CD4-positive, alpha-beta T cell treated with Interleukin-1 beta for 1 hour (primary cell): Measurements from ENCODE around the gene COQ5.
"Not testable (repeated sequence)": the region's sequence is repeated elsewhere in the genome, so short reads cannot be mapped to it uniquely, and the experiment has no call there.

Source experiments
- DNase-seq, 2 donors: peaks; one replicate each; pipeline ENCODE4 v3.0.0-alpha.2; 2020 to 2022

Gene COQ5, protein sequence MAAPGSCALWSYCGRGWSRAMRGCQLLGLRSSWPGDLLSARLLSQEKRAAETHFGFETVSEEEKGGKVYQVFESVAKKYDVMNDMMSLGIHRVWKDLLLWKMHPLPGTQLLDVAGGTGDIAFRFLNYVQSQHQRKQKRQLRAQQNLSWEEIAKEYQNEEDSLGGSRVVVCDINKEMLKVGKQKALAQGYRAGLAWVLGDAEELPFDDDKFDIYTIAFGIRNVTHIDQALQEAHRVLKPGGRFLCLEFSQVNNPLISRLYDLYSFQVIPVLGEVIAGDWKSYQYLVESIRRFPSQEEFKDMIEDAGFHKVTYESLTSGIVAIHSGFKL

DNA sequence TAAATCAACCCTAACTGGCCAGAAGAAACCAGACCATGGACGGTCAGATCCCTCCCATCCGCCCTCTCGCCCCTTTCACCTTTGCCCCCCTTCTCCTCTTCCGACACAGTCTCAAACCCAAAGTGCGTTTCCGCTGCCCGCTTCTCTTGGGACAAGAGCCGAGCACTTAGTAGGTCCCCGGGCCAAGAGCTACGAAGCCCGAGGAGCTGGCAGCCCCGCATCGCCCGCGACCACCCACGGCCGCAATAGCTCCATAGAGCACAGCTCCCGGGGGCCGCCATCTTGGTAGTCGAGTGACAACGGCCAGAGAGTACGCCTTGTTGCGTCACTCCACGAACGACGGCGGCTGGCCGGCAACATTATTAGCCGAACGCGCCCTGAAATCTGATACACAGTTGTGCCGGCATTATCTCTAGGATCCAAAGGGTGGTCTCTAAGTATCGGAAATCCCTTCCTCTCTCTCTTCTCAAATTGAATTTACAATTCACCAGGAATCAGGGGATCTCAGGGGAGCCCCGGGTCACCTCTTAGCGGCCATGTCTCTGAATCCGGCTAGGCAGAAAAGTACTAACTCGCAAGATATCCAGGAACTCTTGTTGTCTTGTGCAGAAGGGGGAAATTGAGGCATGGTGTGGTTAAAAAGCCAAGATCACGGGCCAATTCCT, at the start of gene COQ5:
TSS of gene COQ5 (minus strand) at position 298 of the 665 bp plus-strand sequence. CDS start at position 281, 17 bp downstream.
- peak; percentile 86 to 88 for DNase-seq

DNA sequence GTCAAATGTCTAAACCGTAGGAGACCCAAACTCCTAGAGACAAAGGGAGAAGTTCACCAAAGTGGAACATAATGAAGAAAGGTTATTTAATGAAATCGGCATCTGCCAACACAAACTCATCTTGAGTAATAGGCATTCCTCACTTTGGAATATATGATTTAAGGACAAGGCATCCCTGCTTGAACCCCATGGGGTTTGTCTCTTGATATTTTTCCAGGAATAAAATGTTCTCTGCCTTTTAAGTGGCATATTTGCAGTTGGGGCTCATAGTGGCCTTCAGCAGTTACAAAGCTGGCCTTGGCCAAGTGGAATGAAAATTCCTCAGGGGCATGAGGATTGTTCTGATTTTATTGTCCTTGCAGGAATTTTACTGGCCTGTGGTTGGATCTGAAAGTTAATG, 45.1 kb upstream of the COQ5 start:
- no peak for DNase-seq

DNA sequence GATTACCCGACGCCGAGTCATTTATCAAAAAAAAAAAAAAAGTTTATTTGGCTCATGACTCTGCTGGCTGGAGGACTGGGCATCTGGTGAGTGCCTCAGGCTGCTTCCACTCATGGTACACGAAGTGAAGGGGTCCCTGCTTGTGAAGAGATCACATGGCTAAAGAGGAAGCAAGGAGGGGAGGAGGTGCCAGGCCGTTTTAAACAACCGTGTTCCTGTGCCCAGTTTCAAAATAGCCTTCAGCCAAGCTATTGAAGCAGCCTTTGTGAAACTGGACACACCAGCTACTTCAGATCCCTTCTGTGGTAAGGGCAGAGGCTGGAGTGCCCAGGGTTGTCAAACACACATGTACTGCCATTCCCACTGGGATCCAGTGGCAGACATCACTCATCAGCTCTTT, 44.6 kb upstream of the COQ5 start:
- DNase-seq = no peak

DNA sequence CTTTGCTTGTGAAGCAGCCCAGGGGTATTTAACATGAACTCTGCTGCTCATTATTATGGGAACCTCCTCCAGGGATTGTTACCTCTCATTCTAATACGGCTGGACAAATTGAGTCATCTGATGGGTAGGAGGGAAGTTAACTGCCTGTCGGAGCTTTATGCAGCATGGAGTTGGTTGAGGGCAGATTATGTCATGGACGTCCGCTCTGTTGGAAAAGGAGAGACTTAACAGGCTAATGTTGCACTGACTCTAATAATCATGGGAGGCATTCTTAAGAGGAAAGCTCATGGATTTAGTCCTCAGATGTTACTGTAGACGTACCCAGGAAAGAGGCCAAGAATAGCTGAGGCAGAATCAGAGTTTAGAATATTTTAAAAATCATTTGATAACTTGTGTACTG, 42.3 kb upstream of the COQ5 start:
- DNase-seq = no peak

DNA sequence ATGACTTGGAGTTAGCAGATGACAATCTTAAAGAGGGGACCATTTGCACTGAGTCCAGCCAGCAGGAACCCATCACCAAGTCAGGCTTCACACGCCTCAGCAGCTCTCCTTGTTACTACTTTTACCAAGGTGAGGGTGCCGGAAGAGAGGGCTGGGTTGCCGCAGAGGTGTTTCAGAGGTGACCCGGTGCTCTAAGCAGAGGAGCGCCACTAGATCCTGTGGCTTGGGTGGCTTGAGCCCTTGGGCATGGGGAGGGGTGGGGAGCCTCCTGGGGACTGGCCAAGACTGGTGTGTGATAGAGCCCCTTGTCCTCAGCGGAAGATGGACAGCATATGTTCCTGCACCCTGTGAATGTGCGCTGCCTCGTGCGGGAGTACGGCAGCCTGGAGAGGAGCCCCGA, 34.5 kb upstream of the COQ5 start:
- no peak for DNase-seq

DNA sequence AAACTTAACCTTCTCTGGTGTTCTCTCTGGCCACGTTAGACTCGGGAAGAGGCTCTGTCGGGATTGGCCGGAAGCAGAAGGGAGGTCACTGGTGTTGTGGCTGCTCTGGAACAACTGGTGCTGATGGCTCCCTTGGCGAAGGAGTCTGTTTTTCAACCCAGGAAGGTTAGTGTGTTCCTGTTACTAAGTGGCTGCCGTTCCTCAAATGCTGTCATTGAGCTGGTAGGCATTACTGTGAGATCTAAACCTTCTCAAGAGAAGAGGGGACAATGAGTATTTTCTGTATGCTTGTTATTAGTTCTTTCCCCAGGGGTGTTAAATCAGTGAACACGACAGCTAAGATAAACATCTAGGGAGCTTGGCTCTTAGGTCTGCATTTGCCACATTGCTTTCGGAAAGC, 33.9 kb upstream of the COQ5 start:
- DNase-seq = no peak

DNA sequence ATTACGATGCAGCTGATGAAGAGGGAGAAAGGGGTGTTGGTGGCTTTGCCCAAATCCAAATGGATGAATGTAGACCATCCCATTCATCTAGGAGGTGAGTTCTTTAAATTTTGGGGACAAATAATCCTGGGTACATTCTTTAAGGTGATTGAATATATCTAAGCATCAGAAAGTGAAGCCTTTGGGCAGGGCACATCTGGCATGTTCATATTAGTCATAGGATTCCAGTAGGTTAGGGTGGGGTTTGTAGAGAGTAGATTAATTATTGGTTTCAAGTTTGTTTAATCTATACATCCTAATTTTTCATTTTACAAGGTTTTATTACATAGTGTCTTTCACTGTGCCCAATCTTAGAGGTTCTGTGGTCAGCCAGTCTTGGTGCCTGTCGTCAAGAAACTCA, 28.6 kb upstream of the COQ5 start:
- no peak for DNase-seq

DNA sequence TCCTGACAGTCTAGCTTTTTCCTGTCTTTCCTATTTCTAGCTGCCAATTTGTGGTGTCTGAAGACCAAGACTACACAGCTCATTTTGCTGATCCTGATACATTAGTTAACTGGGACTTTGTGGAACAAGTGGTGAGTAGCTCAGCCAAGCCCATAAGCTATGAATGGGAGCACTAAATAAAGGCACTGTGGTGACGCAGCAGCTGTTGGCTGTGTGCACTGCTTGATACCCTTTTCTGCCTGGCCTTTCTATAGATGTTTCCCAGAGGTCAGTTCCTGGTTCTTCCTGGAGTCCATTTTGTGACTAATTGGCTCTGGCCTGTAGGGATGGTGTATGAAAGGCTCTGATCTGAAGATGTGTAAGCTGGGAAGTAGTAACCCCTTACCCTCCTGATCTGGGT, 25.7 kb upstream of the COQ5 start:
- no peak for DNase-seq

DNA sequence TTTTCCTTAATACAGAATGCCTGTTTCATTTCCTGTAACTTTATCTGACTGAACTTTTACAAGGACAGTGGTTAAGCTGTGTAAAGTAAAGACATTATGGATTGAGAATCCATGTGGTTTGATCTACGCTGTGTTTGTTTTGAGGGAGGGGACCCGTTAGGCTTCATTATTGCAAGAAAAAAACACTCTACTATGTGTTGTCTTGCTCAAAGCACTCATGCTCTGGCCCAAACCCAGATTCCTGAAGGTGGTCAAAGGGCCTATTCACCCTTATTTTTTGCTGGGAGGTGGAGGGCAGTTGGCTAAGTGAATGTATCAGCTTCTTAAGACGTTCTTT, 17.1 kb upstream of the COQ5 start:
- no peak for DNase-seq

DNA sequence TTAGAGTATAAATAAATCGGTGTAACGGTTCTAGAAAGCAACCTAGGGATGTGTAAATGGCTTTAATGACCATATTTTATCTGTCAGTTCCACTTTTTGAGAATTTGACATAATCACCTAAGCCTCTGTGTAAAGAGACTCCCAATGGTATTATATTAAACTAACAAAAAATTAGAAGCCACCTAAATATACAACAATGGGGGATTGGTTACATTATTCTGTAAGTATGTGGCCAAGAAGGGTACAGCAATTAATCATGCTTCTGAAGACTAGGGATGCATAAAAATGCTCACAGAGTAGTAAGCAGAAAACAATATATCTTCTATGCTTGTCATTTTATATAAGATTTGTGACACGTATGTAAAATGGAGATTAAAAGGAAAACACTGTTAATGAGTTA, 15.7 kb upstream of the COQ5 start:
- DNase-seq = no peak

DNA sequence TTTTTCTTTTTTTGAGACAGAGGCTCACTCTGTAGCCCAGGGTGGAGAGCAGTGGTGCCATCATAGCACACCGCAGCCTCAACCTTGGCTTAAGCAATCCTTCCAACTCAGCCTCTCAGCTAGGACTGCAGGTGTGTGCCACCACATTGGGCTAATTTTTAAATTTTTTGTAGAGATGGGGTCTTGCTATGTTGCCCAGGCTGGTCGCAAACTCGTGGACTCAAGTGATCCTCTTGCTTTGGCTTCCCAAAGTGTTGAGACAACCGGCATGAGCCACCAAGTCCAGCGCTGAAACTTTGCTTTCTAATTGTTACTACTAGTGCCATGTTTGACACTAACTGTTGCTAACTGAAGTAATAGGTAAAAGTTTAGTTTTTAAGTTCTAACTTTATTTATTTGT, 13.2 kb upstream of the COQ5 start:
- DNase-seq = no peak

DNA sequence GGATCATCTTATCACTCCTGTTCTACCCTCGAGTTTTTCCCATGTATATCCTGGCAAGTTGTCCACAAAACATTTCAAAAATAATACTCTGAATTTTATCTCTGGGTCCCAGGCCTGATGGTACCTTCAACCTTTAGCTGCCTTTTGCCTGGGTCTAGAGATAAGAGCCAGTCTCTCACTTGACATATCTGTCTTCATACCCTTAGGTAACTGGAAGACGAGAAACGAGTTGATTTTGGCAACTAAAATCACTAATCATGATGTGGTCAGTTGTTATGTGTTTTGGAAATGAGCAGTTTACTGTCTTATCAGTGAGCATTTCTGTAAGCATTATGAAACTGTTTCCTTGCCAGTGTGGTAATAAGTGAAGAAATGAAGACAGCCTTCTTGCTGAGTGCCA, 11.5 kb upstream of the COQ5 start:
- DNase-seq = no peak

DNA sequence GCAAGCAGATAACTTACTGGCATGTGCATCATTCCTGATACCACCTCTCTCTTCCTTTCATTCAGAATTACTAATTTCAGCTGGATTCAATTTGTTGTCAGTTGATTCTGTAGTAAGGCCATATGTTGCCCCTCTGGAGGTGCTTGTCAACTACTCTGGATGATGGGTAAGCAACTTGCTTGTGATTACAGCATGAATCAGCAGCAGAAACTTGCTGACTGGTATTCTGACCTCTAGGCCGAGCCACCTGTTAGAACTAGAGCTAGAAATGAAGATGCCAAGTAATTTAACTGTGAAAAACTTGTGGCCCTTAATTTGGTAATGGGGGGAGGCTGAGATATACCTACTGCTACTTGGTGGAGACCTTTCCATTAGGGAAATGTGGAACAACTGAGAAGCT, 10.3 kb upstream of the COQ5 start:
- no peak for DNase-seq

DNA sequence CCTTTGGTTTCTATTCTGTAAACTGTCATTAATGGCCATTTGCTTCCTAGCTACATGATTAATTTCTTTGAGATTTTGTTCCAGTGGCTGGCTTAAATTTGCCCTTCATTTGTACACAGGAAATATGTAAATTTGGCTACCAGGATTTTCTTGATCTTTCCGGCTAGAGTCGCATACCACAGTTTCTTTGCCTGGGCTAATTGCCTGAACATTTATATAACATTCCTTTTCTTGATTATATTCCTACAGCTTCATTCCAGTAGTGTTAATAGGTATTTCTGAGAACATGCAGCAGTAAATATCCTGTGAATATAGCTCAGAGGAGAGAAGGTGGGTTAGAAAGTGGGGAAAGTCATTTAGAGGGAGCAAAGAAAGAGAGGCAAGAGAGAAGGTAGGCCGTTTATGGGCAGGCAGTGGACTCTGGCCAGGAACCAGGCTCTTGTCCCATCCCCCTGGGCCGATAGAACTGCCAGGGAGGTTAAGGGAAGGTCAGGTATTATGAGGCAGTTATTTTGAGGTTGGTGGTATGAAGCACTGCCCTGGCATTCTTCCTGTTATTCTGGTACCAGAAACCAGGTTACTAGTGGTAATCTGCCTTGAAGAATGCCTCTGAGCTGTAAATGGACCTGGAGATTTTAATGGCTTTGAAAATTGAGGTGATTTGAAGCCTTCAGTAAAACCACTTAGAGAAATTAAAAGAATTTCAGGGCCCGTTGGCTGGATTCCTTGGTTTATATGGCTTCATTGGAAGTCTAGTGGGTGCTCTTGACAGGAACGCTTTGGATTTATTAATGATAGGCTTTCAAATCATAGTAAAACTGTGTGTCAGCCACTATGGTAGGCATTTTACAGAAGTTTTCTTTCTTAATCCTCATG, 9.6 kb upstream of the COQ5 start:
- no peak for DNase-seq

DNA sequence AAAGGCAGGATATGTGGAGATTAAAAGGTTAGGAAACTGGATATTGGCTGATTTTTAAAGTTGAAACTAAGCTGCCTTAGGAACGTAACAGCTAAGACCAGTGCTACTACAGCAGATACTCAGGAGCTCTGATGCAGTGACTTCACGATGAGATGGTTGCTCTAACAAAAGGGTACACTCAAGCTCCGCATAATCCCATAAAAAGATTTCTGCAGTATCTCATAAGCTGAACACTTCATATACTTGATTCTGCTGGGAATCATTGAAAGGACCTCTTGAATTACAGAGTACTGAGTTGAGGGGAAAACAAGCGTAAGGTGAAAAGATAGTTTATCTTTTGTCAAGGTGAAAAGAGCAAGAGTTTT, 8.9 kb upstream of the COQ5 start:
- no peak for DNase-seq

DNA sequence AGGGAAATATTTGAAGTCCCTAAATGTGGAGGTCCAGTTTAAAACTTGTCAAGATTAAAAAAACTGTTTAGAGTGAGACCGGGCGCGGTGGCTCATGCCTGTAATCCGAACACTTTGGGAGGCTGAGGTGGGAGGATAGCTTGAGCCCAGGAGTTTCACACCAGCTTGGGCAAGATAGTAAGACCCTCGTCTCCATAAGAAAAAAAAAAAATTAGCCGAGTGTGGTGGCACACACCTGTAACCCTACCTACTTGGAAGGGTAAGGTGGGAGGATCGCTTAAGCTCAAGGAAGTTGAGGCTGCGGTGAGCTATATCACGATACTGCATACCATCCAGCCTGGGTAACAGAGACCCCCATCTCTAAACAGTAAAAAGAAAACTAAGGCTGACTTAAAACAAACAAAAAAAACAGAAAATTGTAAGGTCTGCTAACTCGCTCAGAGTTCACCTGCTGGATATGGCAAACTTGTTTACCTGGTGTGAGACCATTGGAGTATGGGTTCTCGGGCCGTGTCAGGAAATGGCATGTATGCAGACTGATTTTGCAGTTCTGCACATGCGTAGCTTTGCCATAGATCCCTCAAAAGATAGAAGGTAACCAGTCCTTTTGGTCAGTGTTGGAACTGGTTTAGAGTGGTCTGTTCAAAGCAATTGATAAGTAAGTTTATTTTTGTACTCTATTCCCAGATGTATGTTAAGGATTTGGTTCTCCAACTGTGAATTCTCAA, 7.3 kb upstream of the COQ5 start:
- DNase-seq = peak; percentile 3 to 46

DNA sequence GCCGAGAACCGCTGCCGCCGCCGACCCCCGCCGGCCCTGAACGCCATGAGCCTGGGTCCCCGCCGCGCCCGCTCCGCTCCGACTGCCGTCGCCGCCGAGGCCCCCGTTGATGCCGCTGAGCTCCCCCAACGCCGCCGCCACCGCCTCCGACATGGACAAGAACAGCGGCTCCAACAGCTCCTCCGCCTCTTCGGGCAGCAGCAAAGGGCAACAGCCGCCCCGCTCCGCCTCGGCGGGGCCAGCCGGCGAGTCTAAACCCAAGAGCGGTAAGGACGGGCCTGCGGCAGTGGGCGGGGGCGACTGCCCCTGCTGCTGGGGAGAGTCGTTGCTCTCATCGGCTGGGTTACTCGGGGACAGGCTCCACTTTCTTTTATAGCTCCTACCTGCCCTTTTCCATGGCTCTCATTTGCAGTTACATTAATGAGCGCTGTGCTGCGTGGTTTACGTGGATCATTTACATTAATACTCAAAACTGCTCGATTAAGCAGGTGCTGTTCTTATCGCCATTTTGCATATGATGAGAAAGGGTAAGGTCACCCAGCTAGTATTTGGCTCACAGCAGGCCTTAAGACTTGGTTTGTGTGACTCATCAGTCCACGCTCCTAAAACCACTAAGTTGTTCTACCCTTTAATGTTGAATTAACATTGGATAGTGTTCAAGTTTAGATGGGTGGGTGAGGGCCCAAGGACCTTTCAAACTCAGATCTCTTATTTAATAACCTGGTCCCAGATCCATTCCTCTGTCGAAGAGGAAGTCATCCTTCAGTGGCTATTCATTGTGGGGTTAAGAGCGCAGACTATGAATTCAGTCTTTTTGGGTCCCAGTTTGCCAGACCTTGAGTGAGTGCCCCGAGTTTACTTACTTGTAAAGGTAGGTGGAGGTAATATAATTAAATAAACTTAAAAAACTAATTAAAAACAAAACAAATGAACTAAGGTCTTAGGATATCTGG, 6.0 kb upstream of the COQ5 start:
- DNase-seq = peak; percentile 57 to 59

DNA sequence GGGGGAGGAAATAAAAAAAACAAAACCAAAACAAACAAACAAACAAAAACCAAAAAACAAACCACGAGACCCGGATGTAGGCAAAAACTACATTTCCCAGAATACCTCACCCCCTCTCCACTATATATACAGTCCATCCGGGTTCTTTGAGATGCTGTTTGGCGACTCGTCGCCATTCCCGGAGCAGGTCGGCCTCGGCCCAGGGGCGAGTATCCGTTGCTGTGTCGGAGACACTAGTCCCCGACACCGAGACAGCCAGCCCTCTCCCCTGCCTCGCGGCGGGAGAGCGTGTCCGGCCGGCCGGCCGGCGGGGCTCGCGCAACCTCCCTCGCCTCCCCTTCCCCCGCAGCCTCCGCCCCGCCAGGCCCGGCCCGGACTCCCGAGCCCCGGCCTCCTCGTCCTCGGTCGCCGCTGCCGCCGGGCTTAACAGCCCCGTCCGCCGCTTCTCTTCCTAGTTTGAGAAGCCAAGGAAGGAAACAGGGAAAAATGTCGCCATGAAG, 5.3 kb upstream of the COQ5 start, which contains the start of gene RNF10:
TSS of gene RNF10 (plus strand) at position 154 of the 500 bp plus-strand sequence. CDS start 456 bp downstream, outside the sequence.
- DNase-seq = peak; percentile 80 to 91

DNA sequence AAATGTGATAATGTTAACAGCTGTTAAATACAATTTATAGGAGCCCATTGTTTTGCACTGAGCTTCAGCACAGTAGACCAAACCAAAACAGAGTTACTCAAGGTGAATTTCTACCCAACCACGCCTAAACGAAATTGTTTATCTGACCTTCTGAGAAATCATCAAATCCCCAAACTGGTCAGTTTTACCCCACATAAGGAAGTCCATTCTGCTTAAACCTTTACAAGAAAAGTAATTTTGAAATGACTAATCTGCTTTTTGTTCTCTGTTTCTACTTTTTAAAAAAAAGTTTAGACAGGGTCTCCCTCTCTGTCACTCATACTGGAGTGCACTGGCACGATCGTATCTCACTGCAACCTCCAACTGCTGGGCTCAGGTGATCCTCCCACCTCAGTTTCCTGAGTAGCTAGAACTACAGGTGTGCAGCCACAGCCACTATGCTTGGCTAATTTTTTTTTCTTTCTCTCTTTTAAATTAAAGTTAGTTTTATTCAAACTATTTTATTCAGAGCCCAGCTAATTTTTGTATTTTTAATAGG, 3.8 kb upstream of the COQ5 start:
- DNase-seq = no peak

DNA sequence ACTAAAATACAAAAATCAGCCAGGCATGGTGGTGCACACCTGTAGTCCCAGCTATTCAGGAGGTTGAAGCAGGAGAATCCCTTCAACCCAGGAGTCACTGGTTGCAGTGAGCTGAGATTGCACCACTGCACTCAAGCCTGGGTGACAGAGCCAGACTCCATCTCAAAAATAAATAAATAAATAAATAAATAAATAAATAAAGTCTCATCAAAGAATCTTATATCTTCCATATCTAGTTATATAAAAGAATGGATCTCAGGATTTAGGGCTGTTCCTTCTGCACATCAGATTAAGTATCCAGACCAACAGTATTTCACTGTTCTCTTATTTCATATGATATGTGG, 1.4 kb upstream of the COQ5 start:
- not testable (repeated sequence) for DNase-seq

DNA sequence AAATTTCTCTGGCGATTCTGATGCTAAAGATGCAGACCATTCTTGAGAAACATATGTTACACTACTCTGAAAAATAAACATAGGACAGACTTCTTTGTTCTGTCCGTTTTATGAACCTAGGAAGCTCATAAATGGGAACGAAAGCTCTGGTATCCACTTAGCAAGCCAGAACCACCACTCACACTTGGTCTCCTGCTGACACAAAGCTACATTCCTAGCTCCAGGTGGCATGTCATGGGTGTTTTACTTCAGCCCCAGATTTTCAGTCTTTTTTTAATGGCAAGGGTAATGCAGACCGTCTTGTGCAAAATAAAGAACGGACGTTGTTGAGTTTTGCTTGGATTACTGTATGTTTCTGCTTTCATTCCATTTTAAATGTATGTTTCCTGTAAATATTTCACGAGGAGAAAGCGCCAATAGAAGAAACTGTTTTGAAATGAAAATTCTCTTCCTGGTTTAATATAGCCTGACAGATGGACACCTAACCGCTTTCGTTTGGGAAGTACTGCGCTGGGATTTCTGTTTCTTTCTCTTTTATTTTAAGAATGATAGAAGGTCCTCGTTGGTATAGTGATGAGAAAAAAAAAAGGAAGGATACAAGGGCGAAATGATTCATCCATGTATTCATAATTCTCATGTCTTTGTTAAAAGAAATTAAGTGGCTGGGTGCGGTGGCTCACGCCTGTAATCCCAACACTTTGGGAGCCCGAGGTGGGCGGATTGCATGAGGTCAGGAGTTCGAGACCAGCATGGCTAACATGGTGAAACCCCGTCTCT, 871 bp upstream of the COQ5 start:
- DNase-seq = no peak
